Erythroblast (primary cell): ENCODE data around the gene OR4D9.

Experiments used
- GATA1 ChIP-seq: IDR thresholded peaks from 2 replicates; pipeline ENCODE4 v1.6.1; 2011; ENCODE audit warnings: low read depth, mild to moderate bottlenecking, control low read depth, low read length, moderate library complexity
- POLR2A ChIP-seq: IDR thresholded peaks from 2 replicates; pipeline ENCODE4 v1.6.1; 2011; ENCODE audit warnings: mild to moderate bottlenecking, low read length

DNA sequence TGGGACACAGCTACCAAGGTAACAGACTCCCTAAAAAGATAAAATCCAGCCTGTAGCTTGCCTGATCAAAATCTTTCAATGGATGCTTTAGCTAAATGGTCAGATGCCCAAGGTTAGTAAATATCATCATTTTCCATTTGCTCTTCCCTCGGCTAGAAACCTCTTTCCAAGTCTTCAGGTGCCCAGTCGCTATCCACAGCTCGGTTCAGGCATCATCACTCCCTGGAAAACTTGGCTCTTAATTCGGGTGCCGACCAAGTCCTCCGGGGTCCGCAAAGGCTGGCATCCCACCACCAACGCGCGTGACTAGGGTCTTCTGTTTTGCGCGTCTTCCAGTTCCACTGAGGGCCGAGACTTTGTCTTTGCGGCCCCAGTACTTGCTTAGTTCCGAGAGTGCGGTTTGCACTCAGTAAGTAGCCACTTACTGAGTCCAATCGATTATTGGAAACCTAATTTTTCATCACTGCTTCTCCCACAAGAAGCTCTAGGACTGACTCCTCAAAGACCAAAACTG lies 44.3 kb downstream of the OR4D9 start:
- TF ChIP-seq POLR2A, result no peak
- no peak for TF ChIP-seq GATA1
